Suppressor macrophage treated with lipopolysaccharide for 1 hour (primary cell): ENCODE measurements around the gene HESX1.
A peak's percentile ranks its signal among the peaks of the same experiment; 100 is the strongest.

Source experiments
- DNase-seq, 3 donors: peaks; one replicate each; pipeline ENCODE4 v3.0.0-alpha.2; 2020 to 2022

HESX1 gene

DNA sequence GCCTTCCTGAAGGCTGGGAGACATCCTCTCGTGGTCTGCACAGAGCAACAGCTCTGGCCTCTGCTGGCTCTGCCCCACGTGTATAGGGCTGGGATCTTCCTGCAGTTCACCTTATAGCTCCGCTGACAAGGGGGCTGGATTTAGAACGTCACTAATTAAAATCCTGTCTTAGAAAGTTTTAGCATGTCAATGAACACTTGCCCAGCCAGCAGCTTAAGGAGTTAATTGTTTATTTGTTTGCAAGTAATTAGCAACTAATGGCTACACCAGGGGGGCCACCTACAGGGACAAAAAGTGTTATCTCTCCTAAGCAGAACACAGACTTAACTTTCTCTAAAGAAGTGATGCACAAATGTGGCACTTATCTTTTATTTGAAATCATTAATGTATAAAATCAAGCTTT is at the start of gene HESX1:
Gene HESX1 (minus strand): TSS at position 84 of the 403 bp plus-strand sequence. CDS start 60 bp downstream, at position 24.
- DNase-seq: no peak

- no peak for DNase-seq
Measured at GRCh38 chr3:57244946-57245345, 45.2 kb upstream of the HESX1 start.

DNA sequence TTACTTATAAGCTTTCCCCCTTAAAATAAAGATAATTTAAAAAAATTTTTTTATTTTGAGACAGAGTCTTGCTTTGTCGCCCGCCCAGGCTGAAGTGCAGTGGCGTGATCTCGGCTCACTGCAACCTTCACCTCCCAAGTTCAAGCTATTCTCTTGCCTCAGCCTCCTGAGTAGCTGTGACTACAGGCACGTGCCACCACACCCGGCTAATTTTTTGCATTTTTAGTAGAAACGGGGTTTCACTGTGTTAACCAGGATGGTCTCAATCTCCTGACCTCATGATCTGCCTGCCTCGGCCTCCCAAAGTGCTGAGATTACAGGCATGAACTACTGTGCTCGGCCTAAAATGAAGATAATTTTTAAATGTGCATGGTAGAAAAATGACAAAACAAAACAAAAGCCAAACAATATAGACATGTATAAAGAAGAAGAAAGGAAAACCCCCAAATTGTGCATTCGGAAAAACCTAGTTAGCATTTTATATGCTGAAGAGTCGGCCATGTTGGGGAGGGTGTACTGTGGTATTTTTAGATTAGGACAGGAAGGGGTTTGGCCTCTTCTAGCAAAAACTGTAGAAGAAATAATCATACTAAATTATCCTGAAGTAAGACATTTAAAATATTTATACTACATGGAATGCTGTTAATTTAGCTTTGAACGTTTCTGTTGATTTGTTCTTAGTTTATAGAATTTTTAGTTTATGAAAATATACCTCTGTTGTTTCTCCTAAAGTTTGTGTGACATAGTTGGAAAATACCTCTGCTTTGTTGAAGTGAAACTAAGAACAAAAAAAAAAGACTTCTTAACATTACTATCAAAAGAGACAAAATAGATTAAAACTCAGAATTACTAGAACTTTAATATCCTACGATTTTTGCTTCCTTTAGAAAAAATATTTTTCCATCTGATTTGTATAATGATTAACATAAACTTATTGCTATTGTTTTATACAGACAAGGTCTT is 35.1 kb upstream of the HESX1 start:
- DNase-seq: peak in 2 of 3 donors; percentile 16 to 19

DNA sequence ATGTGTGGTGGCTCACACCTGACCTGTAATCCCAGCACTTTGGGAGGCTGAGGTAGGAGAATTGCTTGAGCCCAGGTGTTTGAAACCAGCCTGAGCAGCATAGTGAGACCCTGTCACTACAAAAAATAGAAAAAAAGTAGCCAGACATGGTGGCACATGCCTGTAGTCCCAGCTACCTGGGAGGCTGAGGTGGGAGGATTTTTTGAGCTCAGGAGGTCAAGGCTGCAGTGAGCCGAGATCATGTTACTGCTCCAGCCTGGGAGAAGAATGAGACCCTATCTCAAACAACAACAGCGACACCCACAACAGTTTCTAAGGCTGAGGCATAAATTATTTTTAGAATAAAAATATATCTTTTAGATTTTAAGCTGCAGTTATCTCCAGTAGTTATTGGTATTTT is 34.0 kb upstream of the HESX1 start:
- no peak for DNase-seq

GRCh38 chr3:57230006-57230405 is 30.2 kb upstream of the HESX1 start:
- DNase-seq: peak in 1 of 3 donors; percentile 22

- DNase-seq: peak; percentile 41 to 69 (median 53)
Measured at GRCh38 chr3:57227930-57228751, 28.4 kb upstream of the HESX1 start.

DNA sequence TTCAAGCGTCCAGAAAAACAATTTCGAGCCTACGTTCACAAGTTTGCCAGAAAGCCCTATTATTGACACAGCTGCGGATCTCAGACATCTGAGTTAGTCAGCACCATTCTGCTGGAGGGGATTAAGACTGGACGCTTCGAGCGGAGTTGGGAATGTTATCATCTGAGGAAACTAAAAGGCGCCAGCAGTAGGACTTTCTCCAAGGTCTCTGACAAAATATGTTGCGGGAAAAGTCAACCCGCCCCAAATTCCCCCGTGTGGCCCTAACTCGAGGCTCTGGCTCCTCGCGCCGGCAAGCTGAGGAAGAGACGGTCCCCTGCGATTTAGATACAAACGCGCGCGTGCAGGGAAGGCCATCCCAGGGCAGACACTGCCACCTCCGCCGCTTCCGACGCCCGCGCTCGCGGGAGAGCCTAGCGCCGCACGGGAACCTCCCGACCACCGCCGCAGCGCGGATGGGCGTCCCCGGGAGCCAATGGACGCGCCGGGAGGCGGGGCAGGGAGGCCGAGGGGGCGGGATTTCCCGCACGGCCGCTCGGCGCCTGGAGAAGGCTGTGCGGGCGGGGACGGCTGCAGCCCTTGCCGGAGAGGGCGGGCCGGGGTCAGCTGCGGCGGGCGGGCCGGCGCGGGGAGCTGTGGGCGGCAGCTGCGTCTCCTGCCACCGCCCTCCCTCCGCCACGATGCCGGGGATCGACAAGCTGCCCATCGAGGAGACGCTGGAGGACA is 27.6 kb upstream of the HESX1 start, which contains the start of gene APPL1:
Gene APPL1 (plus strand): TSS at position 526 of the 726 bp plus-strand sequence. CDS start 155 bp downstream, at position 681.
- DNase-seq: peak; percentile 95 to 98 (median 98)

DNA sequence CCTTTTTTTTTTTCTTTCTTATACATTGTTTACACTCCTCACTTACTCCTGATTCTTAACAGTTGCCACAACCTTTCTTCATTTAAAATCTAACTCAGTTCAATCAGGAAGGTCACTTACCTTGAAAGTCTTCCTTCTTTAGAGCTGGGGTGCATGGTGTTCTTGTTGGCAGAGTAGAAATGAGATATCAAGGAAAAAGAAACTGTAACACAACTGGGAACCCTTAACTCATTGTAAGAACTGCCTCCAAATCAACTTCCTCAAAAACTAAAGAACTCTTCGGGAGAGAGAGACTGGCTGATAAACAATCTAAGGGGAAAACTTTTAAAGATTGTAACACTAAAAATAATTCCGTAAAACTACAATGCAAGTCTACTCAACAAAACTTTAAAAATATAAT is 26.4 kb upstream of the HESX1 start:
- DNase-seq: peak; percentile 34 to 60 (median 54)

DNA sequence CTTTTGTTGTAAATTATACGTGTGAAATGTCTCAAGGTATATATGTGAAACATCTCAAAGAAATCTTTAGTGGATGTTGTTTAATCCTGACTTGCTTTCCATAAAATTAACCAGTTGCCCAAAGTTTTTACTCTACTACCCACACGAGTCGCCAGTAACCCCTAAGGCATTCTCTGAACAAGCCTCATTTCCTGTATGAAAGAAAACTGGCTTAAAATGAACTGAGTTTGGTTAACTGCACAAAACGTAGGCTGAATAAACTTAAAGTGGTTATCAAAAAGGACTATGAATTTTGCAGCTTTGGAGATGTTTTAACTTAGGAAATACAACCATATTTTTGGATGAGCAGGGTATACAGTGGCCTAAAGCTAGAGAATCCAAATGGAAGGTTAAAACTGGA is 25.1 kb upstream of the HESX1 start:
- DNase-seq: no peak

- peak in 1 of 3 donors; percentile 12 for DNase-seq
Measured at GRCh38 chr3:57221883-57222282, 22.1 kb upstream of the HESX1 start.

DNA sequence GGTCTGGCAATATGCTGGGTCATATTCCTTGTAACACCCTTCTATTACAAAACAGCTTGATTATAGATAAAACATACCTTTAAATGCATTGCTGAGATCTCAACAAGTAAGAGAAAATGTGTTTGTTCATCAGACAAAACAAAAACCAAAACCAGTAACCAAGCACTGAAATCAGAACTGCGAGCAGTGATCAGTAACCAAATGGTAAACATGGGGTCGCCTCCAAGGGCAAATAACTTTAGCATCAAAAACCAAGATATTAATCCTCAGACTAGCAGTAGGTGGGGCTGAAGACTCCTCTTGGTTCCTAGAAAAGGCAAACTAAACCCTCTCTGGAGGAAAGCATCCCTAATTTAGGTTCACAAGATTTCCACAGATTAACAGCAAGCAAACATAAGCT is 6.6 kb upstream of the HESX1 start:
- DNase-seq: no peak

GRCh38 chr3:57194641-57195040 is 5.1 kb downstream of the HESX1 start:
- DNase-seq: no peak

DNA sequence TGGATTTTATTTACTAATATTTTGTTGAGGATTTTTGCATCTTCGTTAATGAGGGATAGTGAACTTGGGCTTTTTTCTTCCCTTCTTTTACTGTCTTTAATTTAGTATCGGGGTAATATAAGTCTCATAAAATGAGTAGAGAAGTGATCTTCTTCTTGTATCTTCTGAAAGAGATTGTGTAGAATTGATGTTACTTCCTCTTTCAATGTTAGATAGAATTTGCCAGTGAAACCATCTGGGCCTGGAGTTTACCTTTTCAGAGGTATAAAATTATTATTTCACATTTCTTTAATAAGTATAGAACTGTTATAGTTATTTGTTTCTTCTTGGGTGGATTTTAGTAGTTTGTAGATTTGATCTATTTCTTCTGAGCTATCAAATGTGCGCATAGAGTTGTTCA is 7.8 kb downstream of the HESX1 start:
- no peak for DNase-seq

DNA sequence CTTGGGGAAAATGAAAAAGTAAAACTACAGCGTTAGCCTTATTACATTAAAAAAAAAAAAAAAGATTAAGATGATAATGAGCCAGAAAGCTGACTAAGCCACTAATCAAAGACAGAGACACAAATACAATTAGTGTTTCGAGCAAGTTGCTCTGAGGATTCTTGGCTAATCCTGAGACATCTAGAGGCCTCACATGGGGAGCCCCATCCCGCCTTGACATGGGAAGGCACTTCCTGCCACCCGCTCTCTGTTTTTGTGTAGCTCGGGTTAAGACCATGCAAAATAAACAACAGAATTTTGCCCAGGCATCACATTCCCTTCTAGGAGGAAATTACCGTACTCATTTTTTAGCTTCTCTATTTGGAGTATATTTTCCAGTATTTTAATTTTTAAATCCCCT is 15.3 kb downstream of the HESX1 start:
- DNase-seq: no peak

DNA sequence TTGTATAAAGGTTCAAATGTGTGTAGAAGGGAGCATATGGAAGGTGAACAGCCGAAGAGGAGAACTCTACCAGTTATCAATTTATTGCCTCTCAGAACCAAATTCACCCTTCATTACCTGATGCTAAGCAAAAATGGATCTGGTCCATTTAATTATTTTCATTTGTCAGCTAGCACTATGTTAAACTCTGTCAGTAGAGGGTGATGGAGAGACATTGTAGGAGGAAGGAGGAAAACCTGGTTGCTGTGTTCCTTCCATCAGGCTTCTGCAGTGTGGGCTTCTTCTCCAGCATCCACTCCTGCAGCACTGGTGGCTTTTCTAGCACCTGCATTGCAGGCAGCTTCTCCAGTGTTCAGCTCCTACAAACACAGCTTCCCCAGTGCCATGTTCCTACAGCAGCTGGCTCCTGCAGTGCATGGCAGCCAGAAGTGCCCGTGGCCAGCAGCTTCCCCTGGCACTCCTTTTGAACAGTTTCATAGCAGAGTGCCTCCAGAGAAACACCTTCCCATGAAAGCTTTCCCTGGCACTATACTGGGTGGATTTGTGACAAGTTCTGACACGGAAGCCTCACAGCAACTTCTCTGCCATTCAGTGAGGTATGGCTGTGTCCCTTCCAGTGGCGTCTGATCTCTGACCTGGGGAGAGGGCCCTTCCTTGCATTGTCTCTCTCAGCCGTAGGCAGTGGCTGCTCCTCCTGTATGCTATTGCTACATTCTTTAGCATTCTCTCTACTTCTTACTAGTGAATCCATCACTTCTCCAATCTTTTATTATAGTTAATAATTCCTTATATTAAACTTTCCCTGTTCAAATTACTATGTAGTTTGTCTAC is 20.0 kb downstream of the HESX1 start:
- DNase-seq: no peak

GRCh38 chr3:57176045-57176444 is 23.7 kb downstream of the HESX1 start:
- DNase-seq: no peak

GRCh38 chr3:57173687-57174086 is 26.1 kb downstream of the HESX1 start:
- DNase-seq: no peak

GRCh38 chr3:57170946-57171345 is 28.8 kb downstream of the HESX1 start:
- no peak for DNase-seq

DNA sequence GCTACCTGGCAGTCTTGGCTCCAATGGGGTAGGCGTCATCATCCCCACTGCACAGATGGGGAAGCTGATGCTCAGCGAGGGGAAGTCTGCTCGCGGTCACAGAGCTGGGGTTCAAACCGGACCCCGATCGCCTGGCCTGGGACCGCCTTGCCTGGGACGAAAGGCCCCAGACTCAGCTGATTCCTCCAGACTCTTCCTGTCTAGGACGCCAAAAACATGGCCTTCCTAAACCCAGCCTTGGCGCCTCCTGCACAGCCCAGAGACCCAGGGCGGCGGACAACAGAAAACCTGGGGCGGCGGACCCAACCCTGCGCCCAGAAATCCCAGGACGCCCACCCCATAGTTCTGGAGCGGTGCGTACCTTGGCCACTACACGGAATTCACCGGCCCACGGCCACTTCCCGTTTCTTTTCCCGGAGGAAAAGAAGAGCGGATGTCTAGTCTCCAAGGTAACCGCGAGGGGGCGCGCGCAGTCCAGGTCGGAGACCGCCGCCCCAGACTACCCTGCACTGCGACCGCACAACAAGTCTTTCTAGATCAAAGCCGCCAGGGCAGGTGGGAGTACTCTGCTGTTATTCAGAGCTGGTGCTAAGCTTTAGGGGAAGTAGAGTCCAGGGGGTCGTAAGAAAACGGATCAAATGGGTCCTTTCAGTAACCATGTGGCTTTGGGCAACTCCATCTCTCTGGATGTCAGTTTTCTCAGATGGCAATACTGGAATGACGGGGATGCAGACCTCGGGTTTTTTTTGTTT is 29.7 kb downstream of the HESX1 start:
- peak; percentile 78 to 89 (median 80) for DNase-seq

- DNase-seq: no peak
Measured at GRCh38 chr3:57169108-57169507, 30.7 kb downstream of the HESX1 start.

DNA sequence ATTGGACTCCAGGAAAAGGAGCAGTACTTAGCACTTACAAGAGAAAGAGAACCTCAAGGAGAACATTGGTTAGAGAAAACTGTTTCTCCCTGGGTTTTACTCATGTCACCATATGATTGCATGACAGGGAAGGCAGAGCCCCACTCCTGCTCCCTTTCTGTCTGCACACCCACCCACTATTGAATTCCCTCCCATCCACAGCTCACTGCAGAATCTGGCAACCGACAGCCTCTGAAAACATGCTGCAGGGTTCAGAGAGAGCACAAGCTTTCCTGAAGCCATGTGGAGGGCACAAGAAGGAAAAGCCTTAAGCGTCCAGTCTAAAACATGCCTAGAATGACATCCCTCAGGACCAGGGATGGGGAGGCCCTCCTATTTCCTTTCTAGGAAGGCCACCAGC is 31.6 kb downstream of the HESX1 start:
- no peak for DNase-seq
